ENCODE measurements around the gene OLFM4.

OLFM4 gene

GRCh38 chr13:53060840-53061490, 32.4 kb downstream of the OLFM4 start:
- H3K36me3 ChIP-seq (ENCODE audit: control insufficient read depth, insufficient read depth, low read length) = no peaks in the 10 kb centered on the region
- DNase-seq (ENCODE audit: extremely low read depth, insufficient read length) = no peak
- TF ChIP-seq, protein P1, sequence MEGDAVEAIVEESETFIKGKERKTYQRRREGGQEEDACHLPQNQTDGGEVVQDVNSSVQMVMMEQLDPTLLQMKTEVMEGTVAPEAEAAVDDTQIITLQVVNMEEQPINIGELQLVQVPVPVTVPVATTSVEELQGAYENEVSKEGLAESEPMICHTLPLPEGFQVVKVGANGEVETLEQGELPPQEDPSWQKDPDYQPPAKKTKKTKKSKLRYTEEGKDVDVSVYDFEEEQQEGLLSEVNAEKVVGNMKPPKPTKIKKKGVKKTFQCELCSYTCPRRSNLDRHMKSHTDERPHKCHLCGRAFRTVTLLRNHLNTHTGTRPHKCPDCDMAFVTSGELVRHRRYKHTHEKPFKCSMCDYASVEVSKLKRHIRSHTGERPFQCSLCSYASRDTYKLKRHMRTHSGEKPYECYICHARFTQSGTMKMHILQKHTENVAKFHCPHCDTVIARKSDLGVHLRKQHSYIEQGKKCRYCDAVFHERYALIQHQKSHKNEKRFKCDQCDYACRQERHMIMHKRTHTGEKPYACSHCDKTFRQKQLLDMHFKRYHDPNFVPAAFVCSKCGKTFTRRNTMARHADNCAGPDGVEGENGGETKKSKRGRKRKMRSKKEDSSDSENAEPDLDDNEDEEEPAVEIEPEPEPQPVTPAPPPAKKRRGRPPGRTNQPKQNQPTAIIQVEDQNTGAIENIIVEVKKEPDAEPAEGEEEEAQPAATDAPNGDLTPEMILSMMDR (IDR thresholded peaks at IDR 0.05; ENCODE audit: insufficient read depth, low read length, poor library complexity, severe bottlenecking) = no peak
- H3K27me3 ChIP-seq (replicated peaks; ENCODE audit: control insufficient read depth, insufficient read depth, low read length) = no peaks in the 10 kb centered on the region; the same call in 1 of the 2 replicates
- no peak overlapping the region for H3K4me3 ChIP-seq (replicated peaks; ENCODE audit: low read depth, low read length)

GRCh38 chr13:53064731-53065130, 36.1 kb downstream of the OLFM4 start:
- Histone ChIP-seq H3K4me3 (replicated peaks; ENCODE audit: low read depth, low read length) (no peak overlapping the region), H3K36me3 (ENCODE audit: control insufficient read depth, insufficient read depth, low read length) (no peaks in the 10 kb centered on the region), H3K27me3 (replicated peaks; ENCODE audit: control insufficient read depth, insufficient read depth, low read length) (no peaks in the 10 kb centered on the region; the same call in 1 of the 2 replicates)
- DNase-seq (ENCODE audit: extremely low read depth, insufficient read length) = no peak
- TF ChIP-seq, protein P1 (IDR thresholded peaks at IDR 0.05; ENCODE audit: insufficient read depth, low read length, poor library complexity, severe bottlenecking) = no peak

DNA sequence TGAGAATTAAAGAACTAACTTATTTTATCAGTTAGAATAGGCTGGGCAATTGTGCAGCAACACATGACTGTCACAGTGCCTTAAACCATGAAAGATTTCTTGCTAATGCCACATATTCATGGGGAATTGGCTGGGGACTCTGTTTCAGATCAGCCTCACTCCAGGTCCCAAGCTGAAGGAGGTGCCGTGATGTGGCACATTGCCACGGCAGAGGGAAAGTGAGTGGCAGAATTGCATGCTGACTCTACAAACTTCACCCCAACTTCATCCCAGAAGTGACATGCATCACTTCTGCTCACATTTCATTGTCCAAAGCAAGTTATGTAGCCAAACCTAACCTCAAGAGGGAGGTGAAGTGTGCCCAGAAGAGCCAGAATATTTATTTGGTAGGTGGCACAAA, 37.8 kb downstream of the OLFM4 start:
- TF ChIP-seq, protein P1 (IDR thresholded peaks at IDR 0.05; ENCODE audit: insufficient read depth, low read length, poor library complexity, severe bottlenecking) = no peak
- Histone ChIP-seq H3K27me3 (replicated peaks; ENCODE audit: control insufficient read depth, insufficient read depth, low read length) (no peaks in the 10 kb centered on the region; the same call in 1 of the 2 replicates), H3K36me3 (ENCODE audit: control insufficient read depth, insufficient read depth, low read length) (no peaks in the 10 kb centered on the region), H3K4me3 (replicated peaks; ENCODE audit: low read depth, low read length) (no peak overlapping the region)
- DNase-seq (ENCODE audit: extremely low read depth, insufficient read length) = no peak

- DNase-seq (ENCODE audit: extremely low read depth, insufficient read length) = no peak
- no peaks in the 10 kb centered on the region for H3K27me3 ChIP-seq (replicated peaks; ENCODE audit: control insufficient read depth, insufficient read depth, low read length)
- no peaks in the 10 kb centered on the region for H3K36me3 ChIP-seq (ENCODE audit: control insufficient read depth, insufficient read depth, low read length)
- H3K4me3 ChIP-seq (replicated peaks; ENCODE audit: low read depth, low read length) = no peak overlapping the region
- TF ChIP-seq, protein P1 (IDR thresholded peaks at IDR 0.05; ENCODE audit: insufficient read depth, low read length, poor library complexity, severe bottlenecking) = no peak
These were observed 40.2 kb downstream of the OLFM4 start for GRCh38 chr13:53068585-53069520.

GRCh38 chr13:53069800-53070199, 41.2 kb downstream of the OLFM4 start:
- Histone ChIP-seq H3K27me3 (replicated peaks; ENCODE audit: control insufficient read depth, insufficient read depth, low read length) (no peaks in the 10 kb centered on the region), H3K36me3 (ENCODE audit: control insufficient read depth, insufficient read depth, low read length) (no peaks in the 10 kb centered on the region), H3K4me3 (replicated peaks; ENCODE audit: low read depth, low read length) (no peak overlapping the region)
- no peak for DNase-seq (ENCODE audit: extremely low read depth, insufficient read length)
- TF ChIP-seq, protein P1 (IDR thresholded peaks at IDR 0.05; ENCODE audit: insufficient read depth, low read length, poor library complexity, severe bottlenecking) = no peak

All from GM06990 (cell line).